ENCODE results near the gene HIF3A.

HIF3A gene

GRCh38 chr19:46387713-46388130, 90.9 kb downstream of the HIF3A start:
- CTCF ChIA-PET = interaction anchor here (3.1 to 12.8 kb wide), 2 partner anchors 6 to 16 kb away, joined by 22 to 151 read pairs; no protein-coding TSS in a partner anchor
- no peak for TF ChIP-seq CTCF (IDR thresholded peaks at IDR 0.05; ENCODE audit: insufficient read depth, low read length, missing control alignments)
- no peak overlapping the region for H3K4me3 ChIP-seq (ENCODE audit: low read depth, low read length)
- DNase-seq (ENCODE audit: low read depth, low spot score) = no peak
- POLR2A ChIA-PET = no interaction called here

- ChIA-PET POLR2A (no interaction called here), CTCF (interaction anchor here (1.0 to 12.8 kb wide), 4 partner anchors 6 to 100 kb away, joined by 4 to 151 read pairs (median 27); no protein-coding TSS in a partner anchor)
- DNase-seq (ENCODE audit: low read depth, low spot score) = no peak
- no peak overlapping the region for H3K4me3 ChIP-seq (ENCODE audit: low read depth, low read length)
- TF ChIP-seq CTCF (IDR thresholded peaks at IDR 0.05; ENCODE audit: insufficient read depth, low read length, missing control alignments) = no peak
Measured at GRCh38 chr19:46388311-46389095, 91.7 kb downstream of the HIF3A start.

GRCh38 chr19:46390121-46390858, 93.4 kb downstream of the HIF3A start:
- ChIA-PET POLR2A (no interaction called here), CTCF (interaction anchor here (1.0 to 8.7 kb wide), 6 partner anchors 8 to 107 kb away, joined by 3 to 151 read pairs (median 18); no protein-coding TSS in a partner anchor)
- DNase-seq (ENCODE audit: low read depth, low spot score) = no peak
- no peak overlapping the region for H3K4me3 ChIP-seq (ENCODE audit: low read depth, low read length)
- TF ChIP-seq CTCF (IDR thresholded peaks at IDR 0.05; ENCODE audit: insufficient read depth, low read length, missing control alignments) = no peak

GRCh38 chr19:46390866-46391265, 94.0 kb downstream of the HIF3A start:
- H3K4me3 ChIP-seq (ENCODE audit: low read depth, low read length) = no peak overlapping the region
- ChIA-PET CTCF (interaction anchor here (1.0 to 8.7 kb wide), 7 partner anchors 9 to 108 kb away, joined by 3 to 151 read pairs (median 5); no protein-coding TSS in a partner anchor), POLR2A (no interaction called here)
- no peak for DNase-seq (ENCODE audit: low read depth, low spot score)
- no peak for TF ChIP-seq CTCF (IDR thresholded peaks at IDR 0.05; ENCODE audit: insufficient read depth, low read length, missing control alignments)

- POLR2A ChIA-PET = no interaction called here
Measured at GRCh38 chr19:46391296-46392251, 94.7 kb downstream of the HIF3A start.

More at GRCh38 chr19:46391296-46392251, 94.7 kb downstream of the HIF3A start:
- TF ChIP-seq CTCF (IDR thresholded peaks at IDR 0.05; ENCODE audit: insufficient read depth, low read length, missing control alignments) = no peak
- no peak for DNase-seq (ENCODE audit: low read depth, low spot score)
- H3K4me3 ChIP-seq (ENCODE audit: low read depth, low read length) = no peak overlapping the region
- CTCF ChIA-PET = interaction anchor here (0.7 to 8.7 kb wide), 10 partner anchors 9 to 151 kb away, joined by 3 to 151 read pairs (median 4); no protein-coding TSS in a partner anchor

All from AG04449 (cell line).